HFFc6 (cell line): Measurements from ENCODE around the gene PIH1D1. TPM values are rescaled to one million over a fixed set of nuclear protein-coding genes. Genes with fewer than 3 reads are reported as not detected.
A peak's percentile ranks its signal among the peaks of the same experiment; 100 is the strongest.

Source experiments
- DNase-seq: peaks from one replicate; pipeline ENCODE4 v3.0.0-alpha.2; 2018
- H3K27ac Mint-ChIP-seq: 2 replicates; pipeline ENCODE4 v1.8.0; 2020; ENCODE audit warnings: mild to moderate bottlenecking, mixed read lengths
- H3K27me3 Mint-ChIP-seq: 2 replicates; pipeline ENCODE4 v1.8.0; 2021; ENCODE audit warnings: mild to moderate bottlenecking, moderate library complexity, mixed read lengths; ENCODE audit not compliant: insufficient read depth
- H3K36me3 Mint-ChIP-seq: 2 replicates; pipeline ENCODE4 v1.8.0; 2021; ENCODE audit warnings: low read depth, mixed read lengths
- H3K4me1 Mint-ChIP-seq: 2 replicates; pipeline ENCODE4 v1.8.0; 2020; ENCODE audit warnings: low read depth, mixed read lengths
- H3K4me3 Mint-ChIP-seq: 2 replicates; pipeline ENCODE4 v1.8.0; 2020; ENCODE audit warnings: mild to moderate bottlenecking, moderate library complexity, mixed read lengths
- H3K9me3 Mint-ChIP-seq: 2 replicates; pipeline ENCODE4 v1.8.0; 2020; ENCODE audit warnings: mild to moderate bottlenecking, mixed read lengths
- total RNA-seq, 6 experiments: library from RNA; stranded (reverse); fragmentation: NEBNext Ultra II Directional; extraction: Animal tissue kit (Norgen Biotek cat#: 25700); gene quantifications; 2 replicates in 1 of 6; 3 replicates in 5 of 6; pipeline ENCODE4 v1.2.3, GENCODE V29; 2021
- TF ChIP-seq, protein P1 (sequence below): fragments of 200-600 bp; sonication (generic); IDR thresholded peaks from 2 replicates; pipeline ENCODE4 v1.5.0; 2021; ENCODE audit warnings: antibody characterized with exemption, mild to moderate bottlenecking

Gene PIH1D1
- total RNA-seq, 6 experiments from 2014 or later: 55.8 to 65.6 (median 57.5) TPM

DNA sequence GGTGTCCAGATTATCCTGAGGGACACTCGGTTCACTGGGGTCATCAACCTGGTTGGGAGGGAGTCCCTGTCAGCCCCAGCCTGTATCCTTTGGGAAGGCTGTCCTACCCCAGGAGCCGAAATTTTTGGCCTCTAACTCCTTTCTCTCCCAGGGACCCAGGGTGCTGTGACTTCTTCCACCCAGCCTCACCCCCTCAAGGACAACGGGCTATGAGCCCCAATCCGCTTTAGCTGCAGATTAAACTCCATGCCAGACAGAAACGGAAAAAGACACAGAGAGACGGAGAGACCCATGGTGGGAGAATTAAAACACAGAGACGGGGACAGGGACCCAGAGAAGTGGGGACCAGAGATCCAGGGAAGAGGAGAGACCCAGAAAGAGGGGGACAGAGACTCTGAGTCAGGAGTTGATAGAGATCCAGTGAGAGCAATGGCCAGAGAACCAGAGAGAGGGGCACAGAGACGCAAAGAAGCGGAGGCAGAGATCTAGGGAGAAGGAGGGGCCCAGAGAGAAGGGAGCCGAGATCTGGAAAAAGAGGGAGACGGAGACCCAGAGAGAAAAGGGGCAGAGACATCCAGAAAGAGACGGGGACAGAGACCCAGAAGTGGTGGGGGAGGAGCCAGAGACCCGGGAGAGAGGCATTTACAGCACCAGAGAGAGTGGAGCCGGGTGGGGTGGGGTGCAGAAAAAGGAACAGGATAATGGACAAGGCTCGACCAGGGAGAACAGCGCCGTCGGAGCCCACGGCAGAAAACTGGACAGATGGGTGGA, 11.0 kb downstream of the PIH1D1 start:
- no peak overlapping the region for H3K27ac Mint-ChIP-seq
- peaks cover 50% of the 10 kb centered on the region for H3K27me3 Mint-ChIP-seq
- no peaks in the 10 kb centered on the region for H3K9me3 Mint-ChIP-seq
- no peak for DNase-seq
- TF ChIP-seq, protein P1, sequence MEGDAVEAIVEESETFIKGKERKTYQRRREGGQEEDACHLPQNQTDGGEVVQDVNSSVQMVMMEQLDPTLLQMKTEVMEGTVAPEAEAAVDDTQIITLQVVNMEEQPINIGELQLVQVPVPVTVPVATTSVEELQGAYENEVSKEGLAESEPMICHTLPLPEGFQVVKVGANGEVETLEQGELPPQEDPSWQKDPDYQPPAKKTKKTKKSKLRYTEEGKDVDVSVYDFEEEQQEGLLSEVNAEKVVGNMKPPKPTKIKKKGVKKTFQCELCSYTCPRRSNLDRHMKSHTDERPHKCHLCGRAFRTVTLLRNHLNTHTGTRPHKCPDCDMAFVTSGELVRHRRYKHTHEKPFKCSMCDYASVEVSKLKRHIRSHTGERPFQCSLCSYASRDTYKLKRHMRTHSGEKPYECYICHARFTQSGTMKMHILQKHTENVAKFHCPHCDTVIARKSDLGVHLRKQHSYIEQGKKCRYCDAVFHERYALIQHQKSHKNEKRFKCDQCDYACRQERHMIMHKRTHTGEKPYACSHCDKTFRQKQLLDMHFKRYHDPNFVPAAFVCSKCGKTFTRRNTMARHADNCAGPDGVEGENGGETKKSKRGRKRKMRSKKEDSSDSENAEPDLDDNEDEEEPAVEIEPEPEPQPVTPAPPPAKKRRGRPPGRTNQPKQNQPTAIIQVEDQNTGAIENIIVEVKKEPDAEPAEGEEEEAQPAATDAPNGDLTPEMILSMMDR: no peak
- peaks cover 32% of the 10 kb centered on the region for H3K4me1 Mint-ChIP-seq
- no peaks in the 10 kb centered on the region for H3K36me3 Mint-ChIP-seq
- H3K4me3 Mint-ChIP-seq: peak overlapping the region; percentile 38

DNA sequence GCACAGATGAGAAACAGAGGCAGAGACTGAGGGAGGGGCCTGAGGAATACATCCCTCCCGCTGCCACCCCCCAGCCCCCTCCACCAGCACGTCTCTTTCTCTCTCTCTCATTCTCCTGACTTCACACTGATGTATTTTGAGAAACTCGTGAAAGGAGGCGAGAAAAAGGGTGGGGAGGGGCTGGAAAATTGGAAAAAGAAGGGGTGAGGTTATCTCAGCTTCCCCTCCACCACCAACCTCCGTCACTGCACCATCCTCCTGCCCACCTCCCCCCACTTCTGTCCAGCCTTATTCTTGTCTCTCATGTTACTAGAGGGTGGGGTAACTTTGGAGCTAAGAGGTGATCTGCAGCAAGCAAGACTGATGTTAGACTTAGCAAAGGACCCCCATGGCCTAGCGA, 11.8 kb downstream of the PIH1D1 start:
- DNase-seq: no peak
- Mint-ChIP-seq H3K4me3 (no peak overlapping the region), H3K27ac (no peak overlapping the region), H3K36me3 (no peaks in the 10 kb centered on the region), H3K27me3 (peaks cover 53% of the 10 kb centered on the region), H3K4me1 (peaks cover 32% of the 10 kb centered on the region), H3K9me3 (no peaks in the 10 kb centered on the region)
- TF ChIP-seq, protein P1: no peak

DNA sequence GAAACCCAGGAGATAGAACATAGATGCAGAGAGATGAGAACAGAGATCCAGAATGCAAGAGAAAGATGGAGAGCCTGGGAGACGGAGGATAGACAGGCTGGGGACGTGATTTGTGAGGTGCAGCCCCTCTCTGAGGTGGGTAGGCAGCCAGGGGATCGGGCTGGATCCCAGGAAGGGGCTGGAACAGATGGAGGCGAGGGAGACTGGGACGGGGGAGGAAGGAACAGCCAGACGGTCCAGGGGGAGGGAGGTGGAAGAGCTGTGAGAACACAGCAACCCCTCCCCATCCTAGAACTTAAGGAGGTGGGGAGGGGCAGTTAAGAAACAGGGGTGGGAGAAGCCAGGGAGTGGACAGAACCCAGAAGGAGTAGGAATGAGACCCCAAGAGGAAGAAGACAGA, 13.4 kb downstream of the PIH1D1 start:
- Mint-ChIP-seq H3K36me3 (no peaks in the 10 kb centered on the region), H3K4me1 (peaks cover 26% of the 10 kb centered on the region), H3K27me3 (peaks cover 60% of the 10 kb centered on the region), H3K4me3 (no peak overlapping the region), H3K27ac (no peak overlapping the region), H3K9me3 (no peaks in the 10 kb centered on the region; the same call in 1 of the 2 replicates)
- no peak for DNase-seq
- TF ChIP-seq, protein P1: no peak

DNA sequence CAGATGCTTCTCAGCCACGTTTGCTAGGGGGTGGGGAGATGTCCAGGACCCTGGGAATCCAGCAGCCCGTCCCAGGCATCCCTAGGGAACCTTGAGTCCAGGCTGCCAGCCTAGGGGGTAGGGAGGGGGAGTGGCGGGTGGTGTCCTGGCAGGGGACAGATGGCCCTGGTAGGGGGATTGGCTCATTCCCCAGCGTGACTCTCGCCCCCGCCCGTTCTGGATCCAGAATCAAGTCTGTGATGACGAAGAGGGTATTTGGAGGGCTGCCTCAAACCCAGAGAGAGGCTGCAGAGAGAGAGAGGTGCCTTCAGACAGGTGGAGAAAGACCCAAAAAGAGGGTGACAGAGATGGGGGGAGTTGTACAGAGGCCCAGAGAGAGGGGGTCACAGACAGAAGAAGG, 14.4 kb downstream of the PIH1D1 start:
- no peaks in the 10 kb centered on the region for H3K36me3 Mint-ChIP-seq
- no peak overlapping the region for H3K4me3 Mint-ChIP-seq
- H3K9me3 Mint-ChIP-seq: peaks cover 2% of the 10 kb centered on the region; the same call in 1 of the 2 replicates
- H3K27me3 Mint-ChIP-seq: peaks cover 61% of the 10 kb centered on the region
- DNase-seq: no peak
- H3K4me1 Mint-ChIP-seq: peaks cover 21% of the 10 kb centered on the region
- TF ChIP-seq, protein P1: no peak
- H3K27ac Mint-ChIP-seq: no peak overlapping the region

DNA sequence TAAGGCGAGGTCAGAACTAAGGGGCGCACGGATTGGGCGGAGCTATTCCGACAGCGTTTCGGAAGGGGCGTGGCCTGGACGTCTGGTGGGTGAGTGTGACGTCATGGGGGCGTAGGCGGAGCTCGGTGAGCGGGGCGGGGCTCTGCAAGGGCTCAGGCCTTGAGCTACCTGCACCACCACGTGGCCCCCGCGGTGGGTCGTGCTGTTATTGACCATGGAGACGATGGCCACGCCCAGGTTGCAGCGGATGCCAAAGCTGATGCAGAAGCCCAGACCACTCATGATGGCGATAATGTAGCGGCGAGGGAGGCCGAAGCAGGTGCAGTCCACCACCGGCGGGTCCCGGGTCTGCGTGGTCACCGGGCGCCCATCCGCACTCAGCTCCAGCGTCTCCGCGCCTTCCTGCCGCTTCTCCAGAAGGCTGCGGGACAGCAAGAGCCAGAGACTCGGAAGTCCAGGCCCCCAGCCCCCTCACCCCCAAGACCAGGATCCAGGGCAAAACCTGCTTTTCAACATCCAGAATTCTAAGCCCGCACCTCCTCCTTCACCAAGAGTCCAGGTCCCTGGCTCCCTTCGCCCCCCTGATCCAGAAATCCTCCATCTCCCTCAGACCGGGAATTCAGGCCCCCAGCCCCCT, 15.1 kb downstream of the PIH1D1 start:
- no peaks in the 10 kb centered on the region; the same call in 1 of the 2 replicates for H3K36me3 Mint-ChIP-seq

More for the DNA sequence above, 15.1 kb downstream of the PIH1D1 start:
- Mint-ChIP-seq H3K4me1 (peaks cover 13% of the 10 kb centered on the region), H3K27me3 (peaks cover 59% of the 10 kb centered on the region), H3K4me3 (no peak overlapping the region), H3K9me3 (peaks cover 5% of the 10 kb centered on the region; the same call in 1 of the 2 replicates), H3K27ac (no peak overlapping the region)
- TF ChIP-seq, protein P1: no peak
- no peak for DNase-seq
